Panc1 (cell line): ENCODE measurements around the gene HSF2. TPM values are rescaled to one million over a fixed set of nuclear protein-coding genes. Genes with fewer than 3 reads are reported as not detected.

ENCODE experiments used
- ATAC-seq: fragments of 200-7000 bp; cut with Tn5 transposase; 2 replicates; pipeline ENCODE4 v1.9.1; 2020; ENCODE audit warnings: mild to moderate bottlenecking, moderate library complexity
- BruUV-seq: library from RNA; stranded (reverse); fragments of 400-500 nt; replicated peaks from 2 replicates; lab custom pipeline; 2021; lab: Mats Ljungman, UMichigan
- CTCF ChIA-PET: fragments of 300-600 bp; sonication (Branson Sonifier 250); formaldehyde crosslinking; loops from one replicate; lab custom pipeline; 2022; ENCODE audit warnings: antibody characterized with exemption; lab: Charles Lee
- POLR2A ChIA-PET: fragments of 300-600 bp; sonication (Branson Sonifier 250); formaldehyde crosslinking; loops from one replicate; lab custom pipeline; 2022; ENCODE audit warnings: antibody characterized with exemption; lab: Charles Lee
- DNase-seq: peaks from one replicate; pipeline ENCODE4 v3.0.0-alpha.2; 2010; ENCODE audit warnings: low read depth, low spot score
- H3K27ac ChIP-seq: 2 replicates; pipeline ENCODE4 v1.5.1; 2011; ENCODE audit warnings: mild to moderate bottlenecking, low read length, inconsistent platforms
- H3K27me3 ChIP-seq: fragments of 200-500 bp; sonication (Bioruptor generic); 2 replicates; pipeline ENCODE4 v1.6.0; 2014; ENCODE audit warnings: low read length, inconsistent platforms; ENCODE audit not compliant: control insufficient read depth, insufficient read depth
- H3K36me3 ChIP-seq: fragments of 200-500 bp; sonication (Bioruptor generic); 2 replicates; pipeline ENCODE4 v1.5.1; 2014; ENCODE audit warnings: inconsistent platforms, mild to moderate bottlenecking, low read length, moderate library complexity; ENCODE audit not compliant: control insufficient read depth, insufficient read depth
- H3K4me1 ChIP-seq: 2 replicates; pipeline ENCODE4 v1.5.1; 2011; ENCODE audit warnings: inconsistent platforms, mild to moderate bottlenecking, low read length, moderate library complexity; ENCODE audit not compliant: control insufficient read depth, insufficient read depth
- H3K4me3 ChIP-seq, 2 experiments: 2 replicates each; pipeline ENCODE4 v1.5.1; 2011 to 2012; ENCODE audit warnings: low read depth in 2 of 2, low read length in 2 of 2, mild to moderate bottlenecking in 2 of 2, inconsistent platforms in 1 of 2, moderate library complexity in 1 of 2
- H3K9me3 ChIP-seq: fragments of 200-500 bp; sonication (Bioruptor generic); 2 replicates; pipeline ENCODE4 v1.5.1; 2014; ENCODE audit warnings: low read depth, mild to moderate bottlenecking, inconsistent platforms, low read length, moderate library complexity; ENCODE audit not compliant: control insufficient read depth, insufficient read depth
- CTCF ChIP-seq: fragments of 450-650 bp; IDR thresholded peaks from 2 replicates; pipeline ENCODE4 v1.5.1; 2017; ENCODE audit warnings: mild to moderate bottlenecking
- POLR2AphosphoS5 ChIP-seq: IDR thresholded peaks from 2 replicates; pipeline ENCODE4 v1.6.1; 2012; ENCODE audit warnings: mild to moderate bottlenecking, low read depth, low read length, moderate library complexity
- REST ChIP-seq, 2 experiments: IDR thresholded peaks; 2 replicates each; pipeline ENCODE4 v1.6.1; 2011 to 2012; ENCODE audit warnings: low read depth in 2 of 2, control low read depth in 1 of 2, low read length in 1 of 2, mild to moderate bottlenecking in 1 of 2, moderate library complexity in 1 of 2; ENCODE audit not compliant: insufficient read depth in 1 of 2
- SIN3A ChIP-seq: IDR thresholded peaks from 2 replicates; pipeline ENCODE4 v1.6.1; 2012; ENCODE audit warnings: low read depth, mild to moderate bottlenecking, low read length, moderate library complexity, borderline replicate concordance; ENCODE audit not compliant: insufficient read depth
- TCF7L2 ChIP-seq: IDR thresholded peaks from 2 replicates; pipeline ENCODE4 v1.6.1; 2011; ENCODE audit warnings: mild to moderate bottlenecking, low read depth, low read length, inconsistent platforms
- in situ Hi-C: cut with HindIII; loops from 2 replicates; pipeline ENCODE4 v1.10.0; 2016; ENCODE audit warnings: low sequenced_read_pairs, low pct_unique_long_range_greater_than_20kb
- intact Hi-C: fragments of 100-400 bp; cut with micrococcal nuclease; formaldehyde crosslinking; loops from one replicate; pipeline ENCODE4 v1.10.0; 2022; ENCODE audit not compliant: unreplicated experiment
- total RNA-seq: library from RNA; stranded (reverse); gene quantifications from one replicate; pipeline ENCODE4 v1.2.1, GENCODE V29; 2021; ENCODE audit not compliant: unreplicated experiment

HSF2 gene
- total RNA-seq, 1 experiment from 2014 or later: 21.1 TPM

GRCh38 chr6:122394016-122394415, 5.4 kb upstream of the HSF2 start:
- Histone ChIP-seq H3K27me3 (peaks cover 4% of the 10 kb centered on the region; the same call in 1 of the 2 replicates), H3K27ac (no peak overlapping the region), H3K4me1 (peaks cover 6% of the 10 kb centered on the region; the same call in 1 of the 2 replicates), H3K4me3 (no peak overlapping the region), H3K9me3 (no peaks in the 10 kb centered on the region), H3K36me3 (no peaks in the 10 kb centered on the region)
- ChIA-PET POLR2A (no interaction called here), CTCF (no interaction called here)
- TF ChIP-seq SIN3A (no peak), TCF7L2 (no peak), CTCF (no peak), POLR2AphosphoS5 (no peak), REST (IDR thresholded peaks at IDR 0.05; ENCODE audit: insufficient read depth in 1 of 2, low read depth in 2 of 2, low read length in 1 of 2) (no peak)
- DNase-seq (no peak), ATAC-seq (no peak)
- no TSS peak for BruUV-seq
- in situ Hi-C loops (no loop called here), intact Hi-C loops (no loop called here)

- Histone ChIP-seq H3K27ac (peak overlapping the region; percentile 75), H3K9me3 (no peaks in the 10 kb centered on the region), H3K4me1 (peaks cover 18% of the 10 kb centered on the region), H3K4me3 (peak overlapping the region; percentile 66 to 96), H3K36me3 (no peaks in the 10 kb centered on the region; the same call in 1 of the 2 replicates), H3K27me3 (peaks cover under 1% of the 10 kb centered on the region; the same call in 1 of the 2 replicates)
- BruUV-seq: no TSS peak
- intact Hi-C loops (no loop called here), in situ Hi-C loops (no loop called here)
- POLR2A ChIA-PET: no interaction called here
- no peak for ATAC-seq
- CTCF ChIA-PET: no interaction called here
- no peak for DNase-seq
- TF ChIP-seq POLR2AphosphoS5 (0 out of 2 replicates have a peak, but pooled peaks have one; percentile 46), SIN3A (no peak)
These were observed 451 bp upstream of the HSF2 start for GRCh38 chr6:122399055-122399347.

- ATAC-seq: no peak
- DNase-seq: no peak
- Histone ChIP-seq H3K4me1 (peaks cover 18% of the 10 kb centered on the region), H3K4me3 (peak overlapping the region; percentile 87 to 96), H3K27me3 (no peaks in the 10 kb centered on the region), H3K27ac (peak overlapping the region; percentile 87), H3K9me3 (no peaks in the 10 kb centered on the region), H3K36me3 (no peaks in the 10 kb centered on the region; the same call in 1 of the 2 replicates)
- ChIA-PET CTCF (interaction anchor here (0.7 kb wide), 1 partner anchor 338 kb away, joined by 7 read pairs; no protein-coding TSS in a partner anchor), POLR2A (no interaction called here)
- in situ Hi-C loops (no loop called here), intact Hi-C loops (no loop called here)
- no TSS peak for BruUV-seq
- TF ChIP-seq TCF7L2: 0 out of 2 replicates have a peak, but pooled peaks have one; percentile 7
- TF ChIP-seq REST (IDR thresholded peaks at IDR 0.05; ENCODE audit: insufficient read depth in 1 of 2, low read depth in 2 of 2, low read length in 1 of 2): no peak
These were observed 634 bp downstream of the HSF2 start for GRCh38 chr6:122400121-122400450.
